HG03095 (cell line): Measurements from ENCODE around the gene PARD6A.

ENCODE experiments used
- ATAC-seq: cut with Tn5 transposase; IDR thresholded peaks from one replicate; pipeline ENCODE4 v1.9.1; 2021; ENCODE audit warnings: moderate library complexity; ENCODE audit not compliant: unreplicated experiment

PARD6A gene, protein sequence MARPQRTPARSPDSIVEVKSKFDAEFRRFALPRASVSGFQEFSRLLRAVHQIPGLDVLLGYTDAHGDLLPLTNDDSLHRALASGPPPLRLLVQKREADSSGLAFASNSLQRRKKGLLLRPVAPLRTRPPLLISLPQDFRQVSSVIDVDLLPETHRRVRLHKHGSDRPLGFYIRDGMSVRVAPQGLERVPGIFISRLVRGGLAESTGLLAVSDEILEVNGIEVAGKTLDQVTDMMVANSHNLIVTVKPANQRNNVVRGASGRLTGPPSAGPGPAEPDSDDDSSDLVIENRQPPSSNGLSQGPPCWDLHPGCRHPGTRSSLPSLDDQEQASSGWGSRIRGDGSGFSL

DNA sequence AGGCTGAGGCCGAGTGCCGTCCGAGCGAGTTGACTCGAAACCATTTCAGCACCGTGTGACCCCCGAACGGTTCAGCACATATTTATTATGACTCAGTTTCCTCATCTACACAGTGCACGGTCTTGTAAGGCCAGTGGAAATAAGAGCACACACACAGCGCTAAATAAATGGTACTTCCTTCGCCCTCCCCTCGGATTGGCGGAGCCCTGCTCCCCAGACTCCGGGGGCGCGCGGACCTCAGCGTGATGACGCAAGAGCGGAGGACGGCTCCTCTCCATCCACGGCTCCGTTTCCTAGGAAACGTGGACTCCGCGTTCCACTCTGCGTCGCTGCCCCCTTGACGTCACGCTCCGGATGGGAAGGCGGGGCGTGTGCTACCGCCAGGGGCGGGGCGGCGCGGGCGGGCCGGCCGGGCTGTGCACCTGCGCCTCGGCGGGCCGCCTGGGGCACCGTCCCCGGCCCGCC lies at the start of gene PARD6A:
TSS of gene PARD6A (plus strand) at position 397 of the 465 bp plus-strand sequence. CDS start 79 bp downstream, outside the sequence.
- ATAC-seq = peak; percentile 75

DNA sequence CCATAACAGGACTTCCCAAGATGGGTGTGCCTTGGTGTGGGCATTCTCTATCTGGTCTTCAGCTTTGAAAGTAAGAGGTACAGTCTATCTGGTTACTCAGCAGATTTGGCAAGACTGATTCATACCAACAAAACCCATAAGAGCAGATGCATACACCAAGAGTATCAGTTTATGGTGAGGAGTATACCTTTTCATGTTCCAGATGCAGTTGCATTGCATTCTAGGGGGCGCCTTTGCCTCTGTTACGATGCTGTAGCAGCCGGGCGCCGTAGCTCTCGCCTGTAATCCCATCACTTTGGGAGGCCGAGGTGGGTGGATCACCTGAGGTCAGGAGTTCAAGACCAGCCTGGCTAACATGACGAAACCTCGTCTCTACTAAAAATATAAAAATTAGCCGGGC lies 47.0 kb upstream of the PARD6A start:
- no peak for ATAC-seq

DNA sequence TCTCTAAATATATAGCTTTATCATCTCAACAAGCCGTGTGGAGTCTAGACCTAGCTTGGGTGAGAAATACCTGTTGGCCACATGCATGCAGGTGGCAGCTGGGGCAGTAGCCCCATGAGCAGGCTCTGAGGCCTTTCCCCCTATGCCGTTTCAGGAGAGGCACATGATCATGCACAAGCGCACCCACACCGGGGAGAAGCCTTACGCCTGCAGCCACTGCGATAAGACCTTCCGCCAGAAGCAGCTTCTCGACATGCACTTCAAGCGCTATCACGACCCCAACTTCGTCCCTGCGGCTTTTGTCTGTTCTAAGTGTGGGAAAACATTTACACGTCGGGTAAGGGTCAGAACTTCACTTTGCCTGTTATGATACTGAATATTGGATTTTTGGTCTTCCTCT lies 32.5 kb upstream of the PARD6A start:
- ATAC-seq = no peak

GRCh38 chr16:67632415-67633172 lies 28.2 kb upstream of the PARD6A start:
- no peak for ATAC-seq

DNA sequence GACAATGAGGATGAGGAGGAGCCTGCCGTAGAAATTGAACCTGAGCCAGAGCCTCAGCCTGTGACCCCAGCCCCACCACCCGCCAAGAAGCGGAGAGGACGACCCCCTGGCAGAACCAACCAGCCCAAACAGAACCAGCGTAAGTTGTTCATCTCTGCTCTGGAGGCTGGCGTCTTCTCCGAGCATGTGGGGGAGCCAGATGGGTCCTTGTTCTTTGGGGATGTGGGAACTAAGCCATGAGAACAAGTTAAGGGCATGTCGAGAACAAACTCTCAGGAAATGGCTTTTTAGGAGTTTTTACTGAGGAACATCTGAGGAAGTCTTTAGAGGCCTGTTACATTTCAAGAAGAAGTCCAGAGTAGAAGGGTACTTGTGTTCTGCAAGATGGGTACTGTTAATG lies 24.0 kb upstream of the PARD6A start:
- no peak for ATAC-seq

DNA sequence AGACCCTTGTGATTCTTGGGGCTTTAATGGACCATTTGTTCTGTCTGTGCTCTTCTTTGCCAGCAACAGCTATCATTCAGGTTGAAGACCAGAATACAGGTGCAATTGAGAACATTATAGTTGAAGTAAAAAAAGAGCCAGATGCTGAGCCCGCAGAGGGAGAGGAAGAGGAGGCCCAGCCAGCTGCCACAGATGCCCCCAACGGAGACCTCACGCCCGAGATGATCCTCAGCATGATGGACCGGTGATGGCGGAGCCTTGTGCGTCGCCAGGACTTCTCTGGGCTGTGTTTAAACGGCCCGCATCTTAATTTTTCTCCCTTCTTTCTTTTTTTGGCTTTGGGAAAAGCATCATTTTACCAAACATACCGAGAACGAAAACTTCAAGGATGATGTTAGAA lies 23.1 kb upstream of the PARD6A start:
- no peak for ATAC-seq

DNA sequence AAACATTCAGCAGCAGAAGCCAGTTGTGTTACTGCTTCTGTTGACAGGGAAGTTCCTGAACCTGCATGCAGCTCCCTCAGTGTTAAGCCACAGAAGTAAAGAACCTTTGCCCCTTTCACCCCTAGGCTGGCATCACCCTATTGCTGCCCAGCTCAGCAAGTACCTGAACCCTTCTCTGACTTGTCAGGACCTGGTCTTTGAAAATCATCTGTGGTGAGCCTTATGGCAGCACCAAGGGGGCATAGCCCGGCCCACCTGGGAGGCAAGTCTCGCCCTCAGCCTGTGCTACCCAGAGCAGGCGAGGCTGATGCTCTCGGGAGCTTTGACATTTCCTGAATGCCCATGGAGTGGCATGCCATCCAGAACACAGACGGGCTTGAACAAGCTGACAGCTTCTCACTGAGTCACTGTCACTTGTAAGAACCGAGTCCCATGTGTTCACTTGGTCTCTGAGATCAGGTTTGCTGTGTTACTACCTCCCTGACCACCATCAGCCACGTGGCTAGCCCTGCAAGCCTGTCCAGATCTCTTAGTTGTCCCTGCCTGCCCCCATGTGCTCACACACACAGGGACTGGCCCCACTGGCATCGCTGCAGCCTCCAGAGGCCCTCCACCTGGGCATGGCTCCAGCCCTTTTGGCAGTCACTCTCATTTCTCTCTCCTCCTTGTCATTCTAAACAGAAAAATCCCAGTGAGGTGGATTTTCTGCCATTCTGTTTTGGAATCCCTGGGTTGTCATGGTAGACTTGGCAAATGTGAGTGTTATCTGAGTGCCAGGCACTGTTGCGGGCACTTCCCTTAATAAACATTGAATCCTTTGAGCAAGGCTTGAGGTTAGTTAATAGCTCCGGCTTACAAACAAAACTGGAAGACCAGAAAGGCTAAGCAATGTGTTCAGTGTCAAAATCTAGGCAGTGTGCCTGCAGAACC lies 18.7 kb upstream of the PARD6A start:
- ATAC-seq = no peak

- ATAC-seq = no peak
Measured at GRCh38 chr16:67644038-67644437, 16.7 kb upstream of the PARD6A start.

DNA sequence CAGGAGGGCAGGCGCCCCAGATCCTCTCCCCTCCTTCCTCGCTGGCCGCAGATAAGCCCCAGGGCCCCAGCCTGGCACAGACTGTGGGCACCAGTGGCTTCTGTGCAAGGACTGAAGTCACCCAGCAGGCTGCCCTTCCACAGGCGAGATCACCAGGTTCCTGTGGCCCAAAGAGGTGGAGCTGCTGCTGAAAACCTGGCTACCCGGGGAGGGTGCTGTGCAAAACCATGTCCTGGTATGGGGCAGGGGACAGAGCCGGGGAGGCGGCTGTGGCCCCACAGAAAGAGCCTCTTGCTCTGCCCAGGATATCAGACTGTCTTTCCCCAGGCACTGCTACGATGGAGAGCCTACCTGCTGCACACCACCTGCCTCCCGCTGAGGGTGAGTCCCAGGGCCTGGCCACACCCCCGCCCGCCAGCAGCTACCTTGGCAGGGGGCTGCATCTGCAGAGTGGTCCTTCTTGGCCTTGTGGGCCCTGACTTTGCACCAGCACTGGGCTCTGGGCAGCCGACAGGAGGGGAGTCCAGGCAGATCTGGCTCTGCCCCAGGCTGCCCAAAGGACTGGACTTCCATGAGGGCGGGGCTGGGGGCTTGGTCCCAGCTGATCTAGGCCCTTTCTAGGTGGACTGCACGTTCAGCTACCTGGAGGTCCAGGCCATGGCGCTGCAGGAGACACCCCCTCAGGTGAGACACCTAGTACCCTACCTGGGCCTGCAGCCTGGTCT lies 15.2 kb upstream of the PARD6A start:
- no peak for ATAC-seq

DNA sequence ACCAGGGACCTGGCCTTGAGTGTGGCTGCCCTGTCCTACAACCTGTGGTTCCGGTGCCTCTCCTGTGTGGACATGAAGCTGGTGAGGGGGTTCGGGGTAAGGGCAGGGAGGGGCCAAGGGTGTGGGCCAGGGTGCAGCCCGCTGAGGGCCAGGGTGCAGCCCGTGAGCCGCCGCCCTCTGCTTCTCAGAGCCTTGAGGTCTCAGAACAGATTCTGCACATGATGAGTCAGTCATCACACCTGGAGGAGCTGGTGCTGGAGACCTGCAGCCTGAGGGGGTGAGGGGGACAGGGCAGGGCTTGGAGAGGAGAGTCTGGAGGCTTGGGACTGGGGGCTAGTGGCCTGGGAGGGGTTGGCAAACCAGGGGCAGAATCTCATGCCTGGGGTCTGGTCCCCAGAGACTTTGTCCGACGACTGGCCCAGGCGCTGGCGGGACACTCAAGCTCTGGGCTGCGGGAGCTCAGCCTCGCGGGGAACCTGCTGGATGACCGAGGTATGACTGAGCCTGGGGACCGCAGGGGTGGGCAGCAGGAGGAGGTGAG lies 13.6 kb upstream of the PARD6A start:
- no peak for ATAC-seq

GRCh38 chr16:67647681-67648080 lies 13.1 kb upstream of the PARD6A start:
- ATAC-seq = no peak

- ATAC-seq = no peak
Measured at GRCh38 chr16:67648088-67648763, 12.5 kb upstream of the PARD6A start.

DNA sequence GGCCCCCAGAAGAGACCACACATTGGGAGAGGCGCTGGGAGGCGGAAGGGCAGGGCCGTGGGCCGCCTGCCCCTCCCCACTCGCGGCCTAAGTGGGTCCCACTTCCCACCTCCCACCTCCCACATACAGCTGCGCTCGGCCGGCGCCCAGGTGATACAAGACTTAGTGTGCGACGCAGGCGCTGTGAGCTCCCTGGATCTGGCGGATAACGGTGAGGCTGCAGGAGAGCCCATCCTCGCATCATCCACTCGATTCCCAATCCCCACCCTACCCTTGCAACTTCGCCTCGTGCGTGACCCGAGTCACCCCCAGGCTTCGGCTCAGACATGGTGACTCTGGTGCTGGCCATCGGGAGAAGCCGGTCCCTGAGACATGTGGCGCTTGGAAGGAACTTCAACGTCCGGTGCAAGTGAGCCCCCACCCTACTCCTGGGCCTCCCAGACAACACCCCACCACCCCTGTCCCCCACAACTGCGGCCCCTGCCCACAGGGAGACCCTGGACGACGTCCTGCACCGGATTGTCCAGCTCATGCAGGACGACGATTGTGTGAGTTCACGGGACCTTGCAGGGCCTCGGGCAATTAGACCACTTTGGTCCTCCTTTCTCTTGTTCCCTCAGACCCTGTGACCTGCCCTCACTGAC lies 11.9 kb upstream of the PARD6A start:
- no peak for ATAC-seq

DNA sequence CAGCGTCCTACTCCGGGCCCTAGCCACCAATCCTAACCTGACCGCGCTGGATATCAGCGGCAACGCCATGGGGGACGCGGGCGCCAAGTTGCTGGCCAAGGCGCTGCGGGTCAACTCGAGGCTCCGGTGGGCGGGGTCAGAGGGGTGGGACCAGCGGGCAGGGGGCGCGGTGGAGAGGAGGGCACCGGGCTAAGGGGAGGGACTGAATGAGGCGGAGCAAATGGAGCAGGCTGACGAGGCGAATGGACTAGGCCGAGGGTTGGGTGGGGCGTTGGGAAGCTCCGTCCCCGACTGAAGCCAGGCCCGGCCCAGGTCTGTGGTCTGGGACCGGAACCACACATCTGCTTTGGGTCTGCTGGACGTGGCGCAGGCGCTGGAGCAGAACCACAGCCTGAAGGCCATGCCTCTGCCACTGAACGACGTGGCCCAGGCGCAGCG lies 11.2 kb upstream of the PARD6A start:
- no peak for ATAC-seq

- ATAC-seq = no peak
Measured at GRCh38 chr16:67650023-67650422, 10.7 kb upstream of the PARD6A start.

GRCh38 chr16:67651039-67651438 lies 9.7 kb upstream of the PARD6A start:
- ATAC-seq = no peak

DNA sequence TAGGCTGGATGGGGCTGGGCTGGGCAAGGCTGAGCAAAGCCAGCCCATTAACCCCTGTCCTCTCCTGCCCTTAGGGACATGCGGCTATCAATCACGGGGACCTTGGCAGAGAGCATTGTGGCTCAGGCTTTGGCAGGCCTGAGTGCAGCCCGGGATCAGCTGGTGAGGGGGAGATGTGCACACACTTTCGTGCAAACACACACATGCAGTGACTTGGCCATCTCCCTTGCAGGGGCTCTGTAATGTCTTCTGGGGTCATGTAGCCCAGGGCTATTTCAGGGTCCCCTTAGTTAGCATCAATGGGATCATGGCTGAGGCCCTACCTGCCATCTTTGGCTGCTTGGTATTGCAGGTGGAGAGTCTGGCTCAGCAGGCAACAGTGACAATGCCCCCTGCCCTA lies 8.9 kb upstream of the PARD6A start:
- ATAC-seq = no peak

DNA sequence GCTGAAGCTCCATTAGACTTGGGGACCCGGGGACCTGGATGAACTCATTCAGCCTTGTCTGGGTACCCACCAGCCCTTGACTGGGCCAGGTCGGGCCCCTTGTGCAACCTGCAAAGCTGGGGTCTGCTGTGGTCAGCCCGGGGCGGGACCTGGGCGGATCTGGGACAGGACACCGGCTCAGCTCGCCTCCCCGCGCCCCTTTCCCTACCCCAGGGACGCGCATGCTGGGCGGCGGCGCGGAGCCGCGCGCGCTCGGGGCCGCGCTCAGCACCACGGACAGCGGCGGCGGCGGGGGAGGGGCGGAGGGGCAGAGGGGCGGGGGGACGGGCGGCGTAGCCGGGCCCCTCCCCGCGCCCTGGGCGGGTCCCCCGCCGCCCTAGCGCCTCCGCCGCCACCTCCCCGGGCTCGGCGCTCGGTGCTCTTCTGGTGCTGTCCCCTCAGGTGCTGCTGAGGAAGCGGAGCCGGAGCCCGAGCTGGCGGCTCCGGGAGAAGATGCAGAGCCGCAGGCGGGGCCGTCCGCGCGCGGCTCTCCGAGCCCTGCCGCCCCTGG lies 8.1 kb upstream of the PARD6A start:
- no peak for ATAC-seq
